EH (cell line): ENCODE measurements around the gene COL4A1.
A peak's percentile ranks its signal among the peaks of the same experiment; 100 is the strongest.
"Not testable (repeated sequence)": the region's sequence is repeated elsewhere in the genome, so short reads cannot be mapped to it uniquely, and the experiment has no call there.

ENCODE experiments used
- DNase-seq: peaks from one replicate; pipeline ENCODE4 v3.0.0-alpha.2; 2015; ENCODE audit warnings: low read depth

The COL4A1 gene

GRCh38 chr13:110323172-110323891 is 16.4 kb upstream of the COL4A1 start:
- DNase-seq = peak; percentile 95

GRCh38 chr13:110322828-110323171 is 15.8 kb upstream of the COL4A1 start:
- no peak for DNase-seq

- DNase-seq = no peak
Observed at GRCh38 chr13:110322126-110322827, 15.3 kb upstream of the COL4A1 start.

GRCh38 chr13:110321573-110321972 is 14.6 kb upstream of the COL4A1 start:
- not testable (repeated sequence) for DNase-seq

- no peak for DNase-seq
Observed at GRCh38 chr13:110320645-110321044, 13.7 kb upstream of the COL4A1 start.

- peak; percentile 88 for DNase-seq
Observed at GRCh38 chr13:110319774-110320509, 13.0 kb upstream of the COL4A1 start.

- no peak for DNase-seq
Observed at GRCh38 chr13:110319397-110319773, 12.4 kb upstream of the COL4A1 start.

GRCh38 chr13:110318920-110319319 is 12.0 kb upstream of the COL4A1 start:
- DNase-seq = no peak

GRCh38 chr13:110317496-110318195 is 10.7 kb upstream of the COL4A1 start:
- no peak for DNase-seq

GRCh38 chr13:110317093-110317492 is 10.1 kb upstream of the COL4A1 start:
- DNase-seq = no peak

- no peak for DNase-seq
Observed at GRCh38 chr13:110316196-110316595, 9.2 kb upstream of the COL4A1 start.

GRCh38 chr13:110314516-110315245 is 7.7 kb upstream of the COL4A1 start:
- no peak for DNase-seq

GRCh38 chr13:110313733-110314132 is 6.8 kb upstream of the COL4A1 start:
- not testable (repeated sequence) for DNase-seq

- DNase-seq = not testable (repeated sequence)
Observed at GRCh38 chr13:110313261-110313660, 6.3 kb upstream of the COL4A1 start.

- peak; percentile 95 for DNase-seq
Observed at GRCh38 chr13:110312339-110313031, 5.5 kb upstream of the COL4A1 start.

GRCh38 chr13:110311443-110312338 is 4.7 kb upstream of the COL4A1 start:
- DNase-seq = no peak

- DNase-seq = no peak
Observed at GRCh38 chr13:110310541-110311442, 3.8 kb upstream of the COL4A1 start.

GRCh38 chr13:110309661-110310524 is 2.9 kb upstream of the COL4A1 start:
- no peak for DNase-seq
